Nephron (organoid): ENCODE measurements around the gene DHX38.

ENCODE experiments used
- H3K27ac Mint-ChIP-seq, 3 experiments: 2 replicates each; pipeline ENCODE4 v1.8.0; 2020; ENCODE audit warnings: mixed read lengths in 3 of 3, mild to moderate bottlenecking in 2 of 3, moderate library complexity in 1 of 3
- H3K27me3 Mint-ChIP-seq: 2 replicates; pipeline ENCODE4 v1.8.0; 2021; ENCODE audit warnings: low read depth, mild to moderate bottlenecking, moderate library complexity, mixed read lengths
- H3K36me3 Mint-ChIP-seq: 2 replicates; pipeline ENCODE4 v1.8.0; 2020; ENCODE audit warnings: low read depth, mixed read lengths
- H3K4me1 Mint-ChIP-seq: 2 replicates; pipeline ENCODE4 v1.8.0; 2020; ENCODE audit warnings: mixed read lengths
- H3K4me3 Mint-ChIP-seq, 3 experiments: 2 replicates each; pipeline ENCODE4 v1.8.0; 2020; ENCODE audit warnings: mild to moderate bottlenecking in 3 of 3, mixed read lengths in 3 of 3, moderate library complexity in 2 of 3
- H3K9me3 Mint-ChIP-seq: 2 replicates; pipeline ENCODE4 v1.8.0; 2020; ENCODE audit warnings: mixed read lengths
- TF ChIP-seq, protein P1 (sequence below), 3 experiments: fragments of 200-600 bp; sonication (generic); IDR thresholded peaks; one replicate each; pipeline ENCODE4 v1.5.0; 2021; ENCODE audit warnings: antibody characterized with exemption in 3 of 3; ENCODE audit not compliant: unreplicated experiment in 3 of 3

Gene DHX38

GRCh38 chr16:72107371-72107770 lies 13.7 kb downstream of the DHX38 start:
- peaks cover 85% of the 10 kb centered on the region for H3K36me3 Mint-ChIP-seq
- H3K9me3 Mint-ChIP-seq: no peaks in the 10 kb centered on the region
- H3K27me3 Mint-ChIP-seq: no peaks in the 10 kb centered on the region
- no peak overlapping the region for H3K27ac Mint-ChIP-seq
- H3K4me1 Mint-ChIP-seq: no peaks in the 10 kb centered on the region
- TF ChIP-seq, protein P1, sequence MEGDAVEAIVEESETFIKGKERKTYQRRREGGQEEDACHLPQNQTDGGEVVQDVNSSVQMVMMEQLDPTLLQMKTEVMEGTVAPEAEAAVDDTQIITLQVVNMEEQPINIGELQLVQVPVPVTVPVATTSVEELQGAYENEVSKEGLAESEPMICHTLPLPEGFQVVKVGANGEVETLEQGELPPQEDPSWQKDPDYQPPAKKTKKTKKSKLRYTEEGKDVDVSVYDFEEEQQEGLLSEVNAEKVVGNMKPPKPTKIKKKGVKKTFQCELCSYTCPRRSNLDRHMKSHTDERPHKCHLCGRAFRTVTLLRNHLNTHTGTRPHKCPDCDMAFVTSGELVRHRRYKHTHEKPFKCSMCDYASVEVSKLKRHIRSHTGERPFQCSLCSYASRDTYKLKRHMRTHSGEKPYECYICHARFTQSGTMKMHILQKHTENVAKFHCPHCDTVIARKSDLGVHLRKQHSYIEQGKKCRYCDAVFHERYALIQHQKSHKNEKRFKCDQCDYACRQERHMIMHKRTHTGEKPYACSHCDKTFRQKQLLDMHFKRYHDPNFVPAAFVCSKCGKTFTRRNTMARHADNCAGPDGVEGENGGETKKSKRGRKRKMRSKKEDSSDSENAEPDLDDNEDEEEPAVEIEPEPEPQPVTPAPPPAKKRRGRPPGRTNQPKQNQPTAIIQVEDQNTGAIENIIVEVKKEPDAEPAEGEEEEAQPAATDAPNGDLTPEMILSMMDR (IDR thresholded peaks at IDR 0.05; ENCODE audit: unreplicated experiment in 3 of 3): no peak
- H3K4me3 Mint-ChIP-seq: no peak overlapping the region

GRCh38 chr16:72108353-72109102 lies 14.9 kb downstream of the DHX38 start:
- no peaks in the 10 kb centered on the region for H3K27me3 Mint-ChIP-seq
- TF ChIP-seq, protein P1 (IDR thresholded peaks at IDR 0.05; ENCODE audit: unreplicated experiment in 3 of 3): no peak
- H3K4me1 Mint-ChIP-seq: no peaks in the 10 kb centered on the region
- peaks cover 76% of the 10 kb centered on the region for H3K36me3 Mint-ChIP-seq
- H3K9me3 Mint-ChIP-seq: no peaks in the 10 kb centered on the region
- H3K4me3 Mint-ChIP-seq: no peak overlapping the region
- H3K27ac Mint-ChIP-seq: no peak overlapping the region

- TF ChIP-seq, protein P1 (IDR thresholded peaks at IDR 0.05; ENCODE audit: unreplicated experiment in 3 of 3): no peak
- no peak overlapping the region for H3K27ac Mint-ChIP-seq
- no peaks in the 10 kb centered on the region for H3K4me1 Mint-ChIP-seq
- no peaks in the 10 kb centered on the region for H3K9me3 Mint-ChIP-seq
- H3K4me3 Mint-ChIP-seq: no peak overlapping the region
- peaks cover 74% of the 10 kb centered on the region for H3K36me3 Mint-ChIP-seq
- no peaks in the 10 kb centered on the region for H3K27me3 Mint-ChIP-seq
These were observed 15.7 kb downstream of the DHX38 start for GRCh38 chr16:72109300-72109699.

GRCh38 chr16:72109966-72110530 lies 16.4 kb downstream of the DHX38 start:
- Mint-ChIP-seq H3K4me1 (no peaks in the 10 kb centered on the region), H3K9me3 (no peaks in the 10 kb centered on the region), H3K27me3 (no peaks in the 10 kb centered on the region), H3K36me3 (peaks cover 77% of the 10 kb centered on the region), H3K4me3 (no peak overlapping the region), H3K27ac (no peak overlapping the region)
- TF ChIP-seq, protein P1 (IDR thresholded peaks at IDR 0.05; ENCODE audit: unreplicated experiment in 3 of 3): no peak

GRCh38 chr16:72110662-72111615 lies 17.3 kb downstream of the DHX38 start:
- Mint-ChIP-seq H3K27ac (no peak overlapping the region), H3K9me3 (no peaks in the 10 kb centered on the region), H3K27me3 (no peaks in the 10 kb centered on the region), H3K4me3 (no peak overlapping the region), H3K36me3 (peaks cover 72% of the 10 kb centered on the region), H3K4me1 (no peaks in the 10 kb centered on the region)
- TF ChIP-seq, protein P1 (IDR thresholded peaks at IDR 0.05; ENCODE audit: unreplicated experiment in 3 of 3): no peak
